HG02623 (cell line): Measurements from ENCODE around the gene PAK5.

Experiments
- ATAC-seq: cut with Tn5 transposase; IDR thresholded peaks from one replicate; pipeline ENCODE4 v1.9.1; 2021; ENCODE audit warnings: moderate library complexity; ENCODE audit not compliant: unreplicated experiment

PAK5 gene

GRCh38 chr20:9501473-9501872 lies 337.4 kb downstream of the PAK5 start:
- ATAC-seq: no peak

- peak; percentile 78 for ATAC-seq
Measured at GRCh38 chr20:9500121-9500520, 338.8 kb downstream of the PAK5 start.

GRCh38 chr20:9499126-9499899 lies 339.6 kb downstream of the PAK5 start:
- ATAC-seq: no peak

GRCh38 chr20:9498322-9498721 lies 340.6 kb downstream of the PAK5 start:
- ATAC-seq: no peak

GRCh38 chr20:9496155-9496554 lies 342.7 kb downstream of the PAK5 start:
- no peak for ATAC-seq

- no peak for ATAC-seq
Measured at GRCh38 chr20:9495701-9496100, 343.2 kb downstream of the PAK5 start.

GRCh38 chr20:9493803-9494202 lies 345.1 kb downstream of the PAK5 start:
- ATAC-seq: no peak

GRCh38 chr20:9492067-9492466 lies 346.8 kb downstream of the PAK5 start:
- no peak for ATAC-seq

- no peak for ATAC-seq
Measured at GRCh38 chr20:9491324-9491723, 347.6 kb downstream of the PAK5 start.

GRCh38 chr20:9490631-9491030 lies 348.2 kb downstream of the PAK5 start:
- ATAC-seq: no peak

GRCh38 chr20:9490161-9490560 lies 348.7 kb downstream of the PAK5 start:
- ATAC-seq: no peak

- ATAC-seq: no peak
Measured at GRCh38 chr20:9488063-9488462, 350.8 kb downstream of the PAK5 start.
